Measurements from ENCODE around the gene DCAF6.

DCAF6 gene

GRCh38 chr1:168081373-168082007 lies 145.0 kb downstream of the DCAF6 start:
- H2AFZ ChIP-seq (ENCODE audit: low read depth, low read length) = no peak overlapping the region
- TF ChIP-seq CTCF (IDR thresholded peaks at IDR 0.05; ENCODE audit: low read depth, low read length) = no peak
- no peak overlapping the region for H3K9ac ChIP-seq (ENCODE audit: low read length)

GRCh38 chr1:168082008-168082876 lies 145.8 kb downstream of the DCAF6 start:
- Histone ChIP-seq H3K9ac (ENCODE audit: low read length) (no peak overlapping the region), H2AFZ (ENCODE audit: low read depth, low read length) (no peak overlapping the region), H4K20me1 (ENCODE audit: insufficient read depth, low read length) (no peaks in the 10 kb centered on the region), H3K79me2 (ENCODE audit: low read length) (no peaks in the 10 kb centered on the region), H3K4me1 (ENCODE audit: low read length) (peaks cover 3% of the 10 kb centered on the region; the same call in 1 of the 2 replicates), H3K27me3 (ENCODE audit: low read depth, low read length) (no peaks in the 10 kb centered on the region), H3K36me3 (replicated peaks; ENCODE audit: low read depth, low read length) (peaks cover 4% of the 10 kb centered on the region), H3K27ac (ENCODE audit: low read length) (no peak overlapping the region), H3K4me3 (ENCODE audit: low read length) (no peak overlapping the region), H3K9me3 (ENCODE audit: insufficient read depth, low read length) (no peaks in the 10 kb centered on the region), H3K4me2 (ENCODE audit: low read length) (no peak overlapping the region)
- TF ChIP-seq EZH2phosphoT487 (IDR thresholded peaks at IDR 0.05; ENCODE audit: low read depth) (no peak), CTCF (IDR thresholded peaks at IDR 0.05; ENCODE audit: low read depth, low read length) (peak; percentile 94)

More at GRCh38 chr1:168081373-168082007, 145.0 kb downstream of the DCAF6 start:
- no peak overlapping the region for H3K27ac ChIP-seq (ENCODE audit: low read length)
- no peaks in the 10 kb centered on the region for H3K9me3 ChIP-seq (ENCODE audit: insufficient read depth, low read length)
- H3K4me1 ChIP-seq (ENCODE audit: low read length) = peaks cover 3% of the 10 kb centered on the region; the same call in 1 of the 2 replicates
- H3K4me3 ChIP-seq (ENCODE audit: low read length) = no peak overlapping the region
- no peaks in the 10 kb centered on the region for H3K79me2 ChIP-seq (ENCODE audit: low read length)
- H3K27me3 ChIP-seq (ENCODE audit: low read depth, low read length) = no peaks in the 10 kb centered on the region
- H3K4me2 ChIP-seq (ENCODE audit: low read length) = no peak overlapping the region
- peaks cover 12% of the 10 kb centered on the region for H3K36me3 ChIP-seq (replicated peaks; ENCODE audit: low read depth, low read length)
- H4K20me1 ChIP-seq (ENCODE audit: insufficient read depth, low read length) = no peaks in the 10 kb centered on the region

- H3K36me3 ChIP-seq (replicated peaks; ENCODE audit: low read depth, low read length) = no peaks in the 10 kb centered on the region
- no peaks in the 10 kb centered on the region for H3K9me3 ChIP-seq (ENCODE audit: insufficient read depth, low read length)
- no peak for TF ChIP-seq CTCF (IDR thresholded peaks at IDR 0.05; ENCODE audit: low read depth, low read length)
- TF ChIP-seq EZH2phosphoT487 (IDR thresholded peaks at IDR 0.05; ENCODE audit: low read depth) = no peak
- no peaks in the 10 kb centered on the region for H4K20me1 ChIP-seq (ENCODE audit: insufficient read depth, low read length)
- no peak overlapping the region for H3K27ac ChIP-seq (ENCODE audit: low read length)
- peaks cover 3% of the 10 kb centered on the region; the same call in 1 of the 2 replicates for H3K4me1 ChIP-seq (ENCODE audit: low read length)
- H3K4me2 ChIP-seq (ENCODE audit: low read length) = no peak overlapping the region
- H3K4me3 ChIP-seq (ENCODE audit: low read length) = no peak overlapping the region
- H3K79me2 ChIP-seq (ENCODE audit: low read length) = no peaks in the 10 kb centered on the region
- H3K27me3 ChIP-seq (ENCODE audit: low read depth, low read length) = no peaks in the 10 kb centered on the region
- no peak overlapping the region for H2AFZ ChIP-seq (ENCODE audit: low read depth, low read length)
- H3K9ac ChIP-seq (ENCODE audit: low read length) = no peak overlapping the region
Observed at GRCh38 chr1:168083456-168084325, 147.2 kb downstream of the DCAF6 start.
